HepG2 (cell line): ENCODE measurements around the gene ZNF813. TPM values are rescaled to one million over a fixed set of nuclear protein-coding genes. Genes with fewer than 3 reads are reported as not detected.
A peak's percentile ranks its signal among the peaks of the same experiment; 100 is the strongest.
"Not testable (repeated sequence)": the region's sequence is repeated elsewhere in the genome, so short reads cannot be mapped to it uniquely, and the experiment has no call there.

ENCODE experiments used
- ATAC-seq: fragments of 200-7000 bp; cut with Tn5 transposase; 3 replicates; pipeline ENCODE4 v1.9.1; 2020; ENCODE audit warnings: mild to moderate bottlenecking, moderate library complexity
- BruUV-seq: library from RNA; stranded (reverse); fragments of 400-500 nt; replicated peaks from 2 replicates; lab custom pipeline; 2021; lab: Mats Ljungman, UMichigan
- CTCF ChIA-PET: fragments of 300-600 bp; formaldehyde crosslinking; extraction: SDS; loops from one replicate; lab custom pipeline; 2021; ENCODE audit warnings: low total read pairs, inconsistent platforms, low intra/inter-chr PET ratio; lab: Yijun Ruan, JAX
- POLR2A ChIA-PET: fragments of 350-600 bp; sonication (Branson Sonifier 250); formaldehyde crosslinking; loops from one replicate; lab custom pipeline; 2020; ENCODE audit warnings: antibody characterized with exemption, inconsistent platforms; lab: Yijun Ruan, JAX
- DNase-seq: peaks from one replicate; pipeline ENCODE4 v3.0.0-alpha.2; 2015; ENCODE audit warnings: low spot score
- FAIRE-seq: peaks from 3 replicates; lab custom pipeline; 2011; peaks lifted over from hg19 to GRCh38; lab: Jason Lieb, UNC
- H2AFZ ChIP-seq: one replicate; pipeline ENCODE4 v1.6.1; 2011; ENCODE audit warnings: low read length, inconsistent platforms
- H3K27ac ChIP-seq: fragments of 300-600 bp; 3 replicates; pipeline ENCODE4 v1.8.0; 2011; ENCODE audit warnings: mixed run types, mild to moderate bottlenecking, mixed read lengths, low read length, inconsistent platforms; ENCODE audit not compliant: insufficient read depth; ENCODE audit errors: extremely low read length
- H3K27me3 ChIP-seq, 2 experiments: fragments of 200-600 bp in 1 of 2; 2 replicates in 1 of 2; 3 replicates in 1 of 2; pipeline versions ENCODE4 v1.6.0 to v1.8.0; 2011; ENCODE audit warnings: low read length in 2 of 2, mild to moderate bottlenecking in 2 of 2, moderate library complexity in 2 of 2, inconsistent platforms in 1 of 2; ENCODE audit not compliant: insufficient read depth in 2 of 2, control insufficient read depth in 1 of 2
- H3K36me3 ChIP-seq, 2 experiments: fragments of 200-600 bp in 1 of 2; replicated peaks in 1 of 2; 2 replicates in 1 of 2; 3 replicates in 1 of 2; pipeline versions ENCODE4 v1.5.1 to v1.8.0; 2011; ENCODE audit warnings: low read length in 2 of 2, inconsistent platforms in 1 of 2; ENCODE audit not compliant: insufficient read depth in 2 of 2, control insufficient read depth in 1 of 2
- H3K4me1 ChIP-seq: 2 replicates; pipeline ENCODE4 v1.5.1; 2012; ENCODE audit warnings: low read length, inconsistent platforms; ENCODE audit not compliant: insufficient read depth
- H3K4me2 ChIP-seq: 2 replicates; pipeline ENCODE4 v1.6.0; 2011; ENCODE audit warnings: low read depth, low read length, inconsistent platforms
- H3K4me3 ChIP-seq, 3 experiments: fragments of 200-600 bp in 1 of 3; sonication (generic), shearing (Covaris generic) in 1 of 3; replicated peaks in 1 of 3; 2 replicates each; pipeline ENCODE4 v1.5.1; 2011 to 2016; ENCODE audit warnings: low read length in 3 of 3, inconsistent platforms in 2 of 3, low read depth in 2 of 3, mild to moderate bottlenecking in 2 of 3, control low read depth in 1 of 3, mixed read lengths in 1 of 3; ENCODE audit not compliant: insufficient read depth in 1 of 3
- H3K79me2 ChIP-seq: one replicate; pipeline ENCODE4 v1.6.1; 2011; ENCODE audit warnings: low read length, inconsistent platforms; ENCODE audit not compliant: insufficient read depth
- H3K9ac ChIP-seq: 2 replicates; pipeline ENCODE4 v1.6.0; 2011; ENCODE audit warnings: mild to moderate bottlenecking, low read depth, low read length, inconsistent platforms; ENCODE audit not compliant: insufficient read depth
- H3K9me3 ChIP-seq: 2 replicates; pipeline ENCODE4 v1.5.1; 2012; ENCODE audit warnings: mild to moderate bottlenecking, low read length
- H4K20me1 ChIP-seq: 2 replicates; pipeline ENCODE4 v1.6.0; 2011; ENCODE audit warnings: inconsistent platforms, mild to moderate bottlenecking, low read length, moderate library complexity; ENCODE audit not compliant: insufficient read depth
- HMGA1 ChIP-seq: sonication (generic); formaldehyde crosslinking; conservative IDR thresholded peaks from 2 replicates; pipeline ENCODE4 v1.4.0; 2020; ENCODE audit warnings: missing genetic modification reagents
- KLF6 ChIP-seq: IDR thresholded peaks from 2 replicates; pipeline ENCODE4 v1.8.0; 2016; ENCODE audit warnings: missing biosample characterization, missing genetic modification reagents
- MAFK ChIP-seq, 2 experiments: IDR thresholded peaks in 1 of 2; conservative IDR thresholded peaks in 1 of 2; 2 replicates each; pipeline ENCODE4 v1.6.1; 2011; ENCODE audit warnings: improper control_type of control experiment in 2 of 2, low read length in 2 of 2
- MXI1 ChIP-seq: IDR thresholded peaks from 3 replicates; pipeline ENCODE4 v1.6.1; 2012; ENCODE audit warnings: low read depth, low read length, inconsistent platforms, borderline replicate concordance
- RAD51 ChIP-seq: fragments of 450-650 bp; IDR thresholded peaks from 2 replicates; pipeline ENCODE4 v1.6.1; 2016; ENCODE audit warnings: borderline replicate concordance
- TBP ChIP-seq: sonication (generic); formaldehyde crosslinking; IDR thresholded peaks from 2 replicates; pipeline ENCODE4 v1.5.0; 2020; ENCODE audit warnings: missing genetic modification reagents
- TBX2 ChIP-seq: sonication (generic); formaldehyde crosslinking; IDR thresholded peaks from 2 replicates; pipeline ENCODE4 v1.5.0; 2020; ENCODE audit warnings: missing genetic modification reagents, mild to moderate bottlenecking, borderline replicate concordance
- TBX3 ChIP-seq: fragments of 450-650 bp; IDR thresholded peaks from 2 replicates; pipeline ENCODE4 v1.6.1; 2017; ENCODE audit warnings: antibody characterized with exemption, mild to moderate bottlenecking, inconsistent platforms, borderline replicate concordance
- TEAD3 ChIP-seq: optimal IDR thresholded peaks from 2 replicates; pipeline ENCODE3; 2016; ENCODE audit warnings: borderline replicate concordance
- TERF1 ChIP-seq: sonication (generic); formaldehyde crosslinking; IDR thresholded peaks from 2 replicates; pipeline ENCODE4 v1.8.0; 2022; ENCODE audit warnings: mild to moderate bottlenecking, missing genetic modification reagents, moderate library complexity
- TGIF2 ChIP-seq: IDR thresholded peaks from 2 replicates; pipeline ENCODE4 v1.6.1; 2016; ENCODE audit warnings: control low read depth, missing compliant biosample characterization
- WIZ ChIP-seq: sonication (generic); formaldehyde crosslinking; IDR thresholded peaks from 2 replicates; pipeline ENCODE4 v1.5.1; 2020; ENCODE audit warnings: mild to moderate bottlenecking, missing genetic modification reagents
- ZNF337 ChIP-seq: sonication (generic); formaldehyde crosslinking; IDR thresholded peaks from 2 replicates; pipeline ENCODE4 v1.5.1; 2020; ENCODE audit warnings: missing genetic modification reagents, low read depth, mild to moderate bottlenecking, borderline replicate concordance
- ZNF44 ChIP-seq: sonication (generic); formaldehyde crosslinking; IDR thresholded peaks from 2 replicates; pipeline ENCODE4 v1.5.1; 2020; ENCODE audit warnings: mild to moderate bottlenecking, missing genetic modification reagents
- ZNF816 ChIP-seq: sonication (generic); formaldehyde crosslinking; IDR thresholded peaks from 2 replicates; pipeline ENCODE4 v1.8.0; 2022; ENCODE audit warnings: missing genetic modification reagents, mild to moderate bottlenecking, borderline replicate concordance
- WGBS: methylation state at CpG from one replicate; pipeline ENCODE4 v1.1.6; 2017; ENCODE audit warnings: low lambda C conversion rate; 5-methylcytosine and 5-hydroxymethylcytosine counted together
- in situ Hi-C: cut with HindIII; loops from 2 replicates; pipeline ENCODE4 v1.10.0; 2017; ENCODE audit warnings: low pct_unique_long_range_greater_than_20kb; ENCODE audit not compliant: extremely low pct_ligation_motif_present
- intact Hi-C: fragments of 100-400 bp; cut with micrococcal nuclease; formaldehyde crosslinking; loops from one replicate; pipeline ENCODE4 v1.10.0; 2022; ENCODE audit not compliant: unreplicated experiment
- polyA plus RNA-seq, 8 experiments: library from polyadenylated mRNA; depleted of rRNA in 3 of 8; stranded (reverse) in 7 of 8; unstranded in 1 of 8; fragments of >200 nt; fragmentation: Illumina TruSeq in 4 of 8; extraction: Trizol in 4 of 8; gene quantifications; 2 replicates each; pipeline versions ENCODE4 v1.2.1 to v1.2.3, GENCODE V29; 2011 to 2016; ENCODE audit warnings: low read depth in 4 of 8, missing spikeins in 1 of 8, mixed read lengths in 1 of 8; ENCODE audit not compliant: insufficient read depth in 1 of 8
- total RNA-seq, 5 experiments: library from RNA; depleted of rRNA; stranded (reverse); fragments of >200 nt; fragmentation: Illumina TruSeq; extraction: Trizol; gene quantifications; 2 replicates each; pipeline ENCODE4 v1.2.3, GENCODE V29; 2016; ENCODE audit warnings: low read depth in 1 of 5
- TF ChIP-seq, protein P1 (sequence below): sonication (generic); formaldehyde crosslinking; IDR thresholded peaks from 2 replicates; pipeline ENCODE4 v1.5.0; 2020; ENCODE audit warnings: mild to moderate bottlenecking, missing genetic modification reagents
- TF ChIP-seq, protein P2 (sequence below): sonication (generic); formaldehyde crosslinking; IDR thresholded peaks from 2 replicates; pipeline ENCODE4 v1.5.0; 2020; ENCODE audit warnings: missing genetic modification reagents, mild to moderate bottlenecking, borderline replicate concordance

Gene ZNF813
- total and polyA plus RNA-seq, 2 of the 13 experiments (the other 11 are each of a cell fraction or from before 2014, with no cell fraction given) = 2.1 to 8.9 TPM

GRCh38 chr19:53455828-53456227, 11.7 kb upstream of the ZNF813 start:
- Histone ChIP-seq H4K20me1 (no peaks in the 10 kb centered on the region), H3K4me3 (no peak overlapping the region), H3K79me2 (no peaks in the 10 kb centered on the region), H3K9me3 (peaks cover 51% of the 10 kb centered on the region), H3K4me1 (peaks cover 13% of the 10 kb centered on the region), H3K9ac (no peak overlapping the region), H3K27ac (no peak overlapping the region), H3K36me3 (peaks cover 14 to 51% of the 10 kb centered on the region in 2 experiments), H3K27me3 (no peaks in the 10 kb centered on the region), H3K4me2 (no peak overlapping the region), H2AFZ (no peak overlapping the region)
- no peak for DNase-seq
- intact Hi-C loops (no loop called here), in situ Hi-C loops (no loop called here)
- POLR2A ChIA-PET = no interaction called here
- FAIRE-seq = no peak
- ATAC-seq = no peak
- TF ChIP-seq TEAD3 (CRISPR knock-in tag) (no peak), MAFK (conservative IDR thresholded peaks at IDR 0.05 in 1 of 2, IDR thresholded peaks at IDR 0.05 in 1 of 2; ENCODE audit: low read length in 2 of 2) (no peak), RAD51 (no peak), HMGA1 (CRISPR knock-in tag) (no peak), TBP (CRISPR knock-in tag) (no peak), TBX2 (no peak), TGIF2 (CRISPR knock-in tag) (no peak), ZNF816 (CRISPR knock-in tag) (no peak), TERF1 (CRISPR knock-in tag) (no peak), MXI1 (no peak), TBX3 (no peak), ZNF337 (CRISPR knock-in tag) (no peak), KLF6 (CRISPR knock-in tag) (no peak), WIZ (CRISPR knock-in tag) (no peak), ZNF44 (no peak)
- TF ChIP-seq, protein P1, sequence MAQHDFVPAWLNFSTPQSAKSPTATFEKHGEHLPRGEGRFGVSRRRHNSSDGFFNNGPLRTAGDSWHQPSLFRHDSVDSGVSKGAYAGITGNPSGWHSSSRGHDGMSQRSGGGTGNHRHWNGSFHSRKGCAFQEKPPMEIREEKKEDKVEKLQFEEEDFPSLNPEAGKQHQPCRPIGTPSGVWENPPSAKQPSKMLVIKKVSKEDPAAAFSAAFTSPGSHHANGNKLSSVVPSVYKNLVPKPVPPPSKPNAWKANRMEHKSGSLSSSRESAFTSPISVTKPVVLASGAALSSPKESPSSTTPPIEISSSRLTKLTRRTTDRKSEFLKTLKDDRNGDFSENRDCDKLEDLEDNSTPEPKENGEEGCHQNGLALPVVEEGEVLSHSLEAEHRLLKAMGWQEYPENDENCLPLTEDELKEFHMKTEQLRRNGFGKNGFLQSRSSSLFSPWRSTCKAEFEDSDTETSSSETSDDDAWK (CRISPR knock-in tag) = no peak
- TF ChIP-seq, protein P2, sequence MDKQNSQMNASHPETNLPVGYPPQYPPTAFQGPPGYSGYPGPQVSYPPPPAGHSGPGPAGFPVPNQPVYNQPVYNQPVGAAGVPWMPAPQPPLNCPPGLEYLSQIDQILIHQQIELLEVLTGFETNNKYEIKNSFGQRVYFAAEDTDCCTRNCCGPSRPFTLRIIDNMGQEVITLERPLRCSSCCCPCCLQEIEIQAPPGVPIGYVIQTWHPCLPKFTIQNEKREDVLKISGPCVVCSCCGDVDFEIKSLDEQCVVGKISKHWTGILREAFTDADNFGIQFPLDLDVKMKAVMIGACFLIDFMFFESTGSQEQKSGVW = no peak
- CTCF ChIA-PET = no interaction called here
- no TSS peak for BruUV-seq
- WGBS = 95% methylated on average over 9 of the region's 9 CpGs

DNA sequence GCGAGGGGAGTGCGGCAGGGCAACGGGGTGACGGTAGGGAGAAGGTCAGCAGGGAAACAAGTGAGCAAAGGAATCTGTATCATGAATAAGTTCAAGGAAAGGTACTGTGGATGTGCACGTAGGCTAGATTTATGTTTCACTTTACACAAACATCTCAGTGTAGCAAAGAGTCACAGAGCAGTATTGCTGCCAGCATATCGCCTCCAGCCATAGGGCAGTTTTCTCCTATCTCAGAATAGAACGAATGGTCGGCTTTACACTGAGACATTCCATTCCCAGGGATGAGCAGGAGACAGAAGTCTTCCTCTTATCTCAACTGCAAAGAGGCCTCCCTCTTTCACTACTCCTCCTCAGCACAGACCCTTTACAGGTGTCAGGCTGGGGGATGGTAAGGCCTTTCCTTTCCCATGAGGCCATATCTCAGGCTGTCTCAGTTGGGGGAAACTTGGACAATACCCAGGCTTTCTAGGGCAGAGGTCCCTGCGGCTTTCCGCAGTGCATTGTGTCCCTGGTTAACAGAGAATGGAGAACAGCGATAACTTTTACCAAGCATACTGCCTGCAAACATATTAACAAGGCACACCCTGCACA, 7.3 kb upstream of the ZNF813 start:
- FAIRE-seq, H2AFZ ChIP-seq, H3K27ac ChIP-seq, H3K27me3 ChIP-seq, ATAC-seq, BruUV-seq, DNase-seq, H3K79me2 ChIP-seq, intact Hi-C loops, H3K4me3 ChIP-seq, CTCF ChIA-PET, in situ Hi-C loops, POLR2A ChIA-PET, H3K9ac ChIP-seq, H4K20me1 ChIP-seq, H3K36me3 ChIP-seq: not testable (repeated sequence)
- peaks cover 32% of the 10 kb centered on the region for H3K9me3 ChIP-seq
- WGBS = 62% methylated on average over 9 of the region's 11 CpGs
- peaks cover 34% of the 10 kb centered on the region for H3K4me1 ChIP-seq
- 0 out of 2 replicates have a peak overlapping the region, but pooled peaks have one; percentile 6 for H3K4me2 ChIP-seq
